ENCODE results near the gene PBX1.

Gene PBX1

GRCh38 chr1:164713456-164714207 is 154.6 kb downstream of the PBX1 start:
- Histone ChIP-seq H3K27me3 (ENCODE audit: control insufficient read depth in 3 of 3, insufficient read depth in 3 of 3, low read depth in 1 of 3, low read length in 3 of 3) (no peaks in the 10 kb centered on the region), H2BK5ac (ENCODE audit: low read length) (no peak overlapping the region), H2BK15ac (ENCODE audit: low read length) (no peak overlapping the region), H2AK5ac (ENCODE audit: low read depth, low read length) (no peak overlapping the region), H3K4me3 (ENCODE audit: low read length in 2 of 2) (no peak overlapping the region), H3K36me3 (replicated peaks in 1 of 2; ENCODE audit: control insufficient read depth in 2 of 2, insufficient read depth in 2 of 2, low read length in 2 of 2) (no peaks in the 10 kb centered on the region), H3K23ac (ENCODE audit: low read depth, low read length, poor library complexity) (no peak overlapping the region), H3K9ac (ENCODE audit: low read depth, low read length, poor library complexity) (no peak overlapping the region), H4K91ac (ENCODE audit: low read depth, low read length, poor library complexity) (no peak overlapping the region), H3K9me3 (replicated peaks in 1 of 2; ENCODE audit: control insufficient read depth in 2 of 2, insufficient read depth in 1 of 2, low read depth in 1 of 2, low read length in 2 of 2) (no peaks in the 10 kb centered on the region), H3K4me1 (ENCODE audit: control insufficient read depth in 2 of 2, insufficient read depth in 1 of 2, low read depth in 1 of 2, low read length in 2 of 2) (peaks cover 17 to 18% of the 10 kb centered on the region in 2 donors), H3K18ac (ENCODE audit: low read length) (no peak overlapping the region), H3K27ac (replicated peaks; ENCODE audit: low read length) (no peak overlapping the region), H3K4ac (ENCODE audit: low read length) (no peak overlapping the region), H3K79me1 (ENCODE audit: low read depth, low read length) (no peaks in the 10 kb centered on the region), H2BK120ac (ENCODE audit: low read depth, low read length) (no peak overlapping the region), H2AFZ (ENCODE audit: low read length) (no peak overlapping the region), H3K4me2 (ENCODE audit: insufficient read depth, low read length, poor library complexity, severe bottlenecking) (no peak overlapping the region), H4K8ac (ENCODE audit: low read depth, low read length) (no peak overlapping the region), H2BK12ac (ENCODE audit: low read length) (no peak overlapping the region), H3K14ac (ENCODE audit: low read length) (no peak overlapping the region)
- no CpG with 5 or more reads among the region's 5 CpGs for WGBS, 2 donors (ENCODE audit: extremely low coverage in 2 of 2, insufficient read length in 2 of 2, insufficient replicate concordance in 1 of 2)
- DNase-seq (ENCODE audit: low spot score), result no peak

GRCh38 chr1:164716992-164717703 is 158.2 kb downstream of the PBX1 start:
- no peak overlapping the region for H3K14ac ChIP-seq (ENCODE audit: low read length)

DNA sequence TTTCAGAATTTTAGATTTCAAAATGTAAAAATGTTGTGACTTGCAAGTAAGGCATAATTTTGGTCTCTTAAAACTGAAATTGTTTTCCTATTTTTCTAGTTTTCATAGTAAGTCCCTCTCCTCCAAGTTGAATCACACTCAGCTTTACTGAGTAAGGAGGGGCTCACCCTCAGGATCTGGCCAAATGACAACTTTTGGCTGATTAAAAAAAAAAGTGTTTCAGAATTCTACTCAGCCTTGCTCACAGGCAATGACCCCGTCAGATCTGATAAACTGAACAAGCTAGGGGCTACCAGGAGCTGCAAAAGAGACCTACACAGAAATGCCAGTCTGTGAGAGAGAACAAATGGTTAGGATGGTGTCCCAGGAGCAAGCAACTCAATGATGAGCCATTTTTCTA is 159.8 kb downstream of the PBX1 start:
- no peak overlapping the region for H3K9ac ChIP-seq (ENCODE audit: low read depth, low read length, poor library complexity)
- no peak overlapping the region for H2BK120ac ChIP-seq (ENCODE audit: low read depth, low read length)
- H2AFZ ChIP-seq (ENCODE audit: low read length), result no peak overlapping the region
- no peak overlapping the region for H4K91ac ChIP-seq (ENCODE audit: low read depth, low read length, poor library complexity)
- H3K79me1 ChIP-seq (ENCODE audit: low read depth, low read length), result no peaks in the 10 kb centered on the region
- H2BK5ac ChIP-seq (ENCODE audit: low read length), result no peak overlapping the region
- no peak overlapping the region for H3K4ac ChIP-seq (ENCODE audit: low read length)
- H3K36me3 ChIP-seq (replicated peaks in 1 of 2; ENCODE audit: control insufficient read depth in 2 of 2, insufficient read depth in 2 of 2, low read length in 2 of 2), result no peaks in the 10 kb centered on the region
- no peak for DNase-seq (ENCODE audit: low spot score)
- no peak overlapping the region for H3K14ac ChIP-seq (ENCODE audit: low read length)
- no peak overlapping the region for H4K8ac ChIP-seq (ENCODE audit: low read depth, low read length)
- no peaks in the 10 kb centered on the region for H3K27me3 ChIP-seq (ENCODE audit: control insufficient read depth in 3 of 3, insufficient read depth in 3 of 3, low read depth in 1 of 3, low read length in 3 of 3)
- H3K4me1 ChIP-seq (ENCODE audit: control insufficient read depth in 2 of 2, insufficient read depth in 1 of 2, low read depth in 1 of 2, low read length in 2 of 2), result no peaks in the 10 kb centered on the region
- H3K9me3 ChIP-seq (replicated peaks in 1 of 2; ENCODE audit: control insufficient read depth in 2 of 2, insufficient read depth in 1 of 2, low read depth in 1 of 2, low read length in 2 of 2), result no peaks in the 10 kb centered on the region
- no CpG with 5 or more reads among the region's 1 CpG for WGBS, 2 donors (ENCODE audit: extremely low coverage in 2 of 2, insufficient read length in 2 of 2, insufficient replicate concordance in 1 of 2)
- H2BK12ac ChIP-seq (ENCODE audit: low read length), result no peak overlapping the region
- no peak overlapping the region for H3K18ac ChIP-seq (ENCODE audit: low read length)
- no peak overlapping the region for H3K27ac ChIP-seq (replicated peaks; ENCODE audit: low read length)
- H3K23ac ChIP-seq (ENCODE audit: low read depth, low read length, poor library complexity), result no peak overlapping the region
- no peak overlapping the region for H2AK5ac ChIP-seq (ENCODE audit: low read depth, low read length)
- no peak overlapping the region for H2BK15ac ChIP-seq (ENCODE audit: low read length)
- no peak overlapping the region for H3K4me3 ChIP-seq (ENCODE audit: low read length in 2 of 2)
- no peak overlapping the region for H3K4me2 ChIP-seq (ENCODE audit: insufficient read depth, low read length, poor library complexity, severe bottlenecking)

More at GRCh38 chr1:164716992-164717703, 158.2 kb downstream of the PBX1 start:
- DNase-seq (ENCODE audit: low spot score), result no peak
- Histone ChIP-seq H3K27ac (replicated peaks; ENCODE audit: low read length) (no peak overlapping the region), H3K4ac (ENCODE audit: low read length) (no peak overlapping the region), H4K91ac (ENCODE audit: low read depth, low read length, poor library complexity) (no peak overlapping the region), H3K27me3 (ENCODE audit: control insufficient read depth in 3 of 3, insufficient read depth in 3 of 3, low read depth in 1 of 3, low read length in 3 of 3) (no peaks in the 10 kb centered on the region), H2BK5ac (ENCODE audit: low read length) (no peak overlapping the region), H2AFZ (ENCODE audit: low read length) (no peak overlapping the region), H2BK15ac (ENCODE audit: low read length) (no peak overlapping the region), H3K4me1 (ENCODE audit: control insufficient read depth in 2 of 2, insufficient read depth in 1 of 2, low read depth in 1 of 2, low read length in 2 of 2) (peaks cover 10 to 16% of the 10 kb centered on the region in 2 donors), H4K8ac (ENCODE audit: low read depth, low read length) (no peak overlapping the region), H3K79me1 (ENCODE audit: low read depth, low read length) (no peaks in the 10 kb centered on the region), H2BK12ac (ENCODE audit: low read length) (no peak overlapping the region), H3K18ac (ENCODE audit: low read length) (no peak overlapping the region), H2BK120ac (ENCODE audit: low read depth, low read length) (no peak overlapping the region), H3K36me3 (replicated peaks in 1 of 2; ENCODE audit: control insufficient read depth in 2 of 2, insufficient read depth in 2 of 2, low read length in 2 of 2) (no peaks in the 10 kb centered on the region), H3K9ac (ENCODE audit: low read depth, low read length, poor library complexity) (no peak overlapping the region), H3K9me3 (replicated peaks in 1 of 2; ENCODE audit: control insufficient read depth in 2 of 2, insufficient read depth in 1 of 2, low read depth in 1 of 2, low read length in 2 of 2) (no peaks in the 10 kb centered on the region), H3K23ac (ENCODE audit: low read depth, low read length, poor library complexity) (no peak overlapping the region), H2AK5ac (ENCODE audit: low read depth, low read length) (no peak overlapping the region), H3K4me2 (ENCODE audit: insufficient read depth, low read length, poor library complexity, severe bottlenecking) (no peak overlapping the region), H3K4me3 (ENCODE audit: low read length in 2 of 2) (no peak overlapping the region)
- WGBS, 2 donors (ENCODE audit: extremely low coverage in 2 of 2, insufficient read length in 2 of 2, insufficient replicate concordance in 1 of 2), result no CpG with 5 or more reads among the region's 8 CpGs

GRCh38 chr1:164719676-164720439 is 160.9 kb downstream of the PBX1 start:
- Histone ChIP-seq H3K14ac (ENCODE audit: low read length) (no peak overlapping the region), H2BK120ac (ENCODE audit: low read depth, low read length) (no peak overlapping the region), H3K23ac (ENCODE audit: low read depth, low read length, poor library complexity) (no peak overlapping the region), H3K27ac (replicated peaks; ENCODE audit: low read length) (no peak overlapping the region), H3K4me3 (ENCODE audit: low read length in 2 of 2) (no peak overlapping the region), H2BK12ac (ENCODE audit: low read length) (no peak overlapping the region), H3K4me2 (ENCODE audit: insufficient read depth, low read length, poor library complexity, severe bottlenecking) (no peak overlapping the region), H3K4ac (ENCODE audit: low read length) (no peak overlapping the region), H2BK15ac (ENCODE audit: low read length) (no peak overlapping the region), H3K9me3 (replicated peaks in 1 of 2; ENCODE audit: control insufficient read depth in 2 of 2, insufficient read depth in 1 of 2, low read depth in 1 of 2, low read length in 2 of 2) (peaks cover 0 to 2% of the 10 kb centered on the region in 2 donors), H4K91ac (ENCODE audit: low read depth, low read length, poor library complexity) (no peak overlapping the region), H3K27me3 (ENCODE audit: control insufficient read depth in 3 of 3, insufficient read depth in 3 of 3, low read depth in 1 of 3, low read length in 3 of 3) (no peaks in the 10 kb centered on the region), H2AFZ (ENCODE audit: low read length) (no peak overlapping the region), H2BK5ac (ENCODE audit: low read length) (no peak overlapping the region), H3K36me3 (replicated peaks in 1 of 2; ENCODE audit: control insufficient read depth in 2 of 2, insufficient read depth in 2 of 2, low read length in 2 of 2) (no peaks in the 10 kb centered on the region), H3K79me1 (ENCODE audit: low read depth, low read length) (peaks cover 2% of the 10 kb centered on the region), H4K8ac (ENCODE audit: low read depth, low read length) (no peak overlapping the region), H3K4me1 (ENCODE audit: control insufficient read depth in 2 of 2, insufficient read depth in 1 of 2, low read depth in 1 of 2, low read length in 2 of 2) (peaks cover 0 to 1% of the 10 kb centered on the region in 2 donors), H2AK5ac (ENCODE audit: low read depth, low read length) (no peak overlapping the region), H3K18ac (ENCODE audit: low read length) (no peak overlapping the region), H3K9ac (ENCODE audit: low read depth, low read length, poor library complexity) (no peak overlapping the region)
- DNase-seq (ENCODE audit: low spot score), result no peak
- no CpG with 5 or more reads among the region's 8 CpGs for WGBS, 2 donors (ENCODE audit: extremely low coverage in 2 of 2, insufficient read length in 2 of 2, insufficient replicate concordance in 1 of 2)
